ENCODE data around the gene REEP1. TPM values are rescaled to one million over a fixed set of nuclear protein-coding genes. Genes with fewer than 3 reads are reported as not detected.
"Not testable (repeated sequence)": the region's sequence is repeated elsewhere in the genome, so short reads cannot be mapped to it uniquely, and the experiment has no call there.

Gene REEP1
- total RNA-seq, 1 experiment from 2014 or later: 4.1 TPM

DNA sequence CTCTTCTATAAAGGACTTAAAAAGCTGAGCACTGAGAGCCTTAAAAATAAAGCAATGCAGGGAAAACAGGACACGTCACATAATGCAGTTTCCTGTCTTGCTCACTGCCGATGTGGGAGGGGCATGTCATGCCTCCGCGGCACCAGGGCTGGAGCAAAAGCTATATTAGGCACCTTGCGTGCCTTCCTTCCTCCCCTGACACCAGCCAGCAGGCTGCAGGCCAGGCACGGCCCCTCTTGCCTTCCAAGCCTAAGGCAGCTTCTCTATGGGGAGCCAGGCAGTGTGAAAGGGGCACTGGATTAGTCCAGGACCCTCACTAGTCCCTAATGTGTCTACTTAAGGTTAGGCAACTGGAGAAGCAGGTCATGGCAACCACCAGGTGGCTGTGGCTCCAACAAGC is 111.8 kb downstream of the REEP1 start:
- peak; percentile 13 for DNase-seq (ENCODE audit: low read depth)

DNA sequence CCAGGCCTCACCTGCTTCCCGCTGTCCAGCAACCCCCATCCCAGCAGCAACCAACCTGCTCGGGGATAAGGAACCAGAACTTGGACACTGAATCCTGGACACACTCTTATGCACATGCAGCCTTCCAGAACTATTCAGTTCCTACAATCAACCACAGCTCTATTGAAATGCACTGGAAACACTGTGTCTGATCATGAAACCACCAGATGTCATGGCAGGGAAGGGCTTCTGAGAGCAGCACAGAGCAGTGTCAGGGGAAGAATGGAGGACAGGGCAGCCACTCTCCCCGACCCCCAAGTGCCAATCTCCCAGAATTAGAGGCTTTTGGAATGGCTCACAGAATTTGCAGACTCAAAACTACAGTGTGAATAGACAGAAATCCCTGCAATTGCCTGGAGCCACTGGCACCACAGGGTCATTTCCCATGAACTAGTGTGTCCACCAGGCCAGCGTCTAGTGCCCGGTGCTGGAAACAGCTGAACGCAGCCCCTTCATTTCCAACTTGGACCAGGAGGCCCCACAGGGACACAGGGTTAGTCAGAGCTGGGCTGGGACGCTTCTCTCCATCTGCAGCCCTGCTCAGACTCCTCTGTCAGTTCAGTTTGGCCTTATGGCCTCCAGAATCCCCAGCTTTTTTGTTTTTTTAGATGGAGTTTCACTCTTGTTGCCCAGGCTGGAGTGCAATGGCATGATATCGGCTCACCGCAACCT is 112.6 kb downstream of the REEP1 start:
- no peak for DNase-seq (ENCODE audit: low read depth)

DNA sequence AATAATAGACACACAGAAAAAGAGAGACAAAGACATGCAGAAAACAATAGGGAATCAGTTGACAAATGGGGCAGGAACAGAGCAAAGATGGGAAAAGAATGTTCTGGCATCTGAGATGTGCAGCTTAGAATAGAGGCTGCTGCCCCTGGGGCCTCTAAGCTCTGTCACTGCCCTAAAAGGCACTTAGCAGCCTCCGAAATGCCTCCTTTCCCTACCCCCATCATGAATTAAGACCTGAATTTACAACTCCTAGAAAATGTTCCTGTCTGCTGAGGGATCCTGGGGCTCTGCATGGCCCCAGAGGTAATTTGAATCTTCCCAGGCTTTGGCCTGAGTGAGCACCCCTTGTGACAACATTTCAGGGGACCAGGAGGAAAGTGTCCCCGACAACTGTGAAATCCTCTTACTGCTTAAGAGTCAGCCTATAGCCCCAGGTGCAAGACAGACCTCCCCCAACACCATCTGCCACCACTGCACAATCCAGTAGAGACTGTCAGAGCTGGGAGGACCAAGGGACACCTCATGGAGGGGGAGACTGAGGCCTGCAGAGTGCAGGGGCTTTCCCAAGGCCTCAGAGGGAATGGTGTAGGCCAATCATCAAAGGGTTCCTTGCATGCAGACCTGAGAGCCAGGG is 113.4 kb downstream of the REEP1 start:
- DNase-seq (ENCODE audit: low read depth): no peak

DNA sequence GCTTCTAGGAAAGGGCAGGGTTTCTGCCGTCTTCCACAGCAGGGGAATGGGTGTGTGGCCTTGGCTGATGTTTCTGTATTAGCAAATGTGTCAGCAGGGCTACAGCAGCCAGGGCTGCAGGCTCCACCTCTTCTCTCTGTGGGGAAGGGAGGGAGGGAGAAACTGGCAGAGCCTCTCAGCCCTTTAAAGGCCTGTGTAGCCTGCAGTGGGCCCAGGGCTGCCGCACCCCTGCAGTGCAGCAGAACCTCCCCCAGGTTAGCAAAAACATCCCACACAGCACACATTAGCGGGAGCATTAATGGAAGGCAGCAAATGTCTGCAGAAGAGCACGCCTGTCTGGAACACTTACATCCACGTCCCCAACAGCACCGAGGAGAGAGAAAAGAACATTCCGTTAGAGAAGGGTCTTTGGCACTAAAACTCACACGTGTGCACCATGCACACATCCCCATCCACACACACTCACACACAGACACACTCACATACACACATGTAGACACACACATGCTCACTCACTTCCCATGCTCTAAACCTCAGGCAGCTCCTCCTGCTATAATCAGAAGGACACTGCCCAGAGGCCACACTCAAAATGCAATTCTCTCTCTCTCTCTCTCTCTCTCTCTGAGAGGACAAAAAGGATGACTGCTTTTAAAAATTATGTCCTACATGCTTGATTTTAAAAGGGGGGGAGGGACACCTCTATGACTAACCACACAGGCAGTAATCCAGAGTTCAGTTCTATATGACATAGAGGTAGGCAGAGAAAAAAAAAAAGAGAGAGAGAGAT is 114.1 kb downstream of the REEP1 start:
- DNase-seq (ENCODE audit: low read depth): no peak

DNA sequence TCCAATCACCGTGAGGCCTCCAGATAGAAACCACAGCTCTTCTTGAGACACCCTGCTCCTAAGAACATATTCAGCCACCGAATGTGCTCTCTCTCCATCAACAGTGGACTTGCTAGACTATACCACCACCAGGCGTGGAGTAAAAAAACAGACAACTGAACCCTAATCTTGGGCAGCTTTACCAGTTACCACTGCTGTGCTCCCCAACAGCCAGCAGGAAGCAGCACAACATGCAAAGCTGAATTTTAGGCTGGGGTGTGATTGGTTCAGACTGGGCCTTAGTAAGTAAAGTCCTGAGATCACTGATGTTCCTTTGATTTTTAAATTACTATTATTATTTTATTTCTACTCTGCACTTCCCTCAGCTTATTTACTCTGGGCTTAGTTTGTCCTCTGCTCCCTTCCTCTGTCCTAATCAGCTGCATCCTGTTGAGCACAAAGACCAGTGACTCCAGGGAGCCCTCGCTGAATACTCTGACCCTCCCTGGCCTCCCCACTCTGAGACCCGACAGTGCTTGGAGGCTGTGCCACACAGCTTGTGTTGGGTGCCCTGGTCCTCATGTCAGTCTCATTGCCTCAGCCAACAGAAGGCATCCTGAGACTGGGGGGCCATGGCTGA is 116.3 kb downstream of the REEP1 start:
- DNase-seq (ENCODE audit: low read depth): peak; percentile 59

DNA sequence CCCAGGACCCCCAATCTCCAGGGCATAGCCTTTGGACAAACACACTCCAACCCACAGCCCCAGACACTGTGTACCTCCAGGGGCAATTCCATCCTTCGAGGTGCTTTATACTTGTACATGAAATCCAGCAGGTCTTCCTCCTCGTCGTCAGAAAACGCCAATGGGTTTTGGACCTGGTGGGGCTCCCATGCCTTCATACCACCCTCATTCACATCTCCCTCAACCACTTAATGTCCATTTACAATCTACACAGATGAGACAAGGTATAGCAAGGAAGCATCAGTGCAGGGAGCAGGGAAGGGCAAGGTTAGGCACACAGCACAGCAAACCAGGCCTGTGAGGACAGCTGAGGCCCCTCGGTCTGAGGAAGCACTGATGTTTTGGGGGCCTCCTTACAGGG is 117.5 kb downstream of the REEP1 start:
- no peak for DNase-seq (ENCODE audit: low read depth)

DNA sequence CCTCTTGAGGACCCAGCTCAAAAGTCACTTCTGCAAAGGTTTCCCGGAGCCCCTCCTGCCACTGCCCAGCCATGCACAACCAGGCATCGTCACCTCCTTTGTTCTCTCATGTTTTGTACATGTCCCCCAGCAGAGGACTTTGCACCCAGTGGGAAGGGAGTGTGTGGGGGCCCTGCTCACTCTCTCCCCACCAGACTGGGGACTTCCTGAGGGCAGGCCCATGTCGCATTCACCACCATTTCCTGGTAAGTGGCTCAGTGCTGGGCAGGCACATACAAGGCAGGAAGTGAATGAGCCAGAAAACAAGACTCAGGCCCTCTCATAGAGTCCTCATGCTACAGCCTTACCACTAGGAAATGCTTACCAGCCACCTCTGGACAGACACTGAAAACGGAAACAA is 119.3 kb downstream of the REEP1 start:
- no peak for DNase-seq (ENCODE audit: low read depth)

DNA sequence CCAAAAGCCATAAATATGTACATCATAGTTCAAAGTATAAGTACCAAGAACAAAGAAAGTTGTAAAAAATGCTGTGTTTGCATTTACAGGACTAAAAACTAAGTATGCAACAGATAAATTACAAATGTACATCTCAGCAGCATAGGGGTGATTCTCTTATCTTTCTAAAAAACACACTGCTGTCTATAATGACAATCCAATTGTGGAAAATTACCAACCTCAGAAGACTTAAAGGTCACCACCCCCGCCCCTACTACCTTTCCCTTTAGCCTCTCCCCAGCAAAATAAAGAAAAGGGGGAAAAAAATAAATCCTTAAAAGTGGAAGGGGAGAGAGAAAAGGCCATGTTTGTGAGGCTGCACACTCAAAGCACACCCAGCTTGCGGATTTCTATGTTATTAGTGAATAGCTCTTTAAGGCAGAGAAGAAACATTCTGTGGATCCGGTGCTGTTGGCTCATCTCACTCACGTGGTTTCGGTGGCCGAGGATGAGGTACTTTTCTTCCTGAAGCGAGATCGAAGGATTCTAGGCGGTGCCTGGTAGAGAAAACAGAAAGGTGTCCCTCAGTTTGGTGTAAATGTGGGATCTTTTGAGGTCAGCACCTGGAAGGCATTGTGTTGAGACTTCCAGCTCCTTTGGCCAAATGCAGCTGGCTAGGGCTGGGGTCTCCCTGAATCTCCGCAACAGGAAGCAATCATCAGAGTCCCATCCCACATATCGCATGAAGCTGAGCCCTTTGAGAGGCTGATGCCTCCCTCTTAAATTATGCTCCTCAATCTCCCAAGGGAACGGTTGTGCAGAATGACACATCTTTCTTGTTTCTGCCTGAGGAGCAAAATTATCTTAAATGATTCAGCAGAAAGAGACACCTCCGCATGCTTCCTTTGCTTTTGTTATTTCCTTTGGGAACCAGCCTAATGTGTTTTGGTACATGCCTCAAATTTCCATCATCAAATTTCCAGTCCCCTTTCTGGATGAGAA is 120.6 kb downstream of the REEP1 start:
- DNase-seq (ENCODE audit: low read depth): peak; percentile 55

DNA sequence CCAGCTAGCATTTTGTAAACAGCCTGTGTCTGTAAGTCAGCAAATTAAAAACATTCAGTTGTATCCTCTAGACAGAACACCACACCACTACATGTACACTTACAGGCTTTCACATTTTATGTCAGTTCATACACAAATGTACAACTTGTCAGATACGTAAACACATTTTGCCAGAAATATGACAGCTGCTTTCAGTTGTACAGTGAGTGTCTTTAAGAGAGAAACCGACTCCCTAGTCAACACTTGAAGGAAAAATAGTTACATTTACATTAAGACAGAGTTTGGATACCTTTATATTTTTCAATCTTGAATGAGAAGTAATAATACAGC is 123.0 kb downstream of the REEP1 start:
- no peak for DNase-seq (ENCODE audit: low read depth)

DNA sequence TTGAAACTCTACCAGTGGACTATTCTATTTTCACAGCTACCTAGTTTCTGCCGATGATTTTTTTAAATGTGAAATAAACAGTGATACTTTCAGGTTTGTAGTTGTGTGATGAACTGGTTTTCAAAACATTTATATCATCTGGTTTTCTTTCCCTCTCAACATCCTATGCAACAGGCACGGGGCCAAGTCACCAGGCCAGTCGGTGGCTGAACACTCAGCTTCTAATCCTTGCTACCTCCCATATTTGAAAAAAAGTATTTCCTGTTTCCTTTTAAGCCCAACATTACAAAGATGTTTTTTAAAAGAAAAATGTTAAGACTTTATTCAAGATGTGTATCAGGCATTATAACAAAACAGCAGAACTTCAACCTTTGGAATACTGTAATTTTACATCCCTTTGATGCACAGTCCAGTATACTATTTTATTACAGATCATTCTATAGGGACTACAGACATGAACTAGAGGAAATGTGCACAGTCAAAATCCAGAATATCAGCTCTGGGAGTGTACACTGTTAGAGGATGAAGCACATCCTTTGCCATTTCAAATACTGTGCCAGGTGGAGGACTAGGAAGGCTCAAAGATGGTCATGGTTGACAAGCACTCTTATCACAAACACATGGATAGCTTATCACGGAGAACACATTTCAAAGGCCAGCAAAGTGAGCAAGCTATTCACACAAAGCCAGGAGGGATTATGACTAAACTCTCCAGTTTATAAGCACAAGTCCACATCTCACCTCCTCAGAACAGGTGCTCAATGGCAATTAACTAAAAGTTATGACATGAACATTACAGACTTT is 123.5 kb downstream of the REEP1 start:
- no peak for DNase-seq (ENCODE audit: low read depth)

DNA sequence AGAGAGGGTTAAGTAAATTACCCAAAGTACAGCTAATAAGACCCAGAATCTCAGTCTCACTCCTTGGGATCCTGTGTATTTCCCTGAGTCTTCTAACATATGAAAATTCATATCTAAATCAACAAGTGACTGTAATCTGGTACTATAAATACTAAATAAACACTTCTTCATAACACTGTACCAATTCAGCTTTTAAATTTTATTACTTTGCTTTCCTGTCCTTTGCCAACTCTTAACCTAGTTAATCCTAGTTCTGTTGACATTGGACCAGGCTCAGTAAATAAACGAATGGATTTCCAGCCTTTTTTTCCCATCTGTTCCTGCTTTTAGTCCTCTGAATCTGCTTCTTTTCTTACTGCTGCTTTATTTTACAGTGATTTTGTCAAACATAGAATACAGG is 124.4 kb downstream of the REEP1 start:
- DNase-seq (ENCODE audit: low read depth): no peak

DNA sequence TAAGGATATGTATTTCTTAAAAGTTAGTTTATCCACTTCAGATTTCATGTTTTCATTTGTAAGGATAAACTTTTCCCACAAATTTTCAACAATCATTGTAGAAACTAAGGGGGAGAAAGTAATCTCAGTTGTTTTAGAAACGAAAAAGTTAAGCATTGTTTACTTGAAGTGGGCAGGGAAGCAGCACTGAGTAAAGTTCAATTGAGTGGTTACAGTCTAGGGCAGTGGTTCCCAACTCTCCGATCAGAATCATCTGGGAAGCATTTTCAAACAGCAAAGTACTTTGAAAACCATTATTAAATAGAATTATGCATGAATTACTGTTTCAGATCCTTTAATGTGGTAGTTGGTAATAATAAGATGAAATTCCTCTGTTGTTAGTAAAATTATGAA is 125.6 kb downstream of the REEP1 start:
- no peak for DNase-seq (ENCODE audit: low read depth)

DNA sequence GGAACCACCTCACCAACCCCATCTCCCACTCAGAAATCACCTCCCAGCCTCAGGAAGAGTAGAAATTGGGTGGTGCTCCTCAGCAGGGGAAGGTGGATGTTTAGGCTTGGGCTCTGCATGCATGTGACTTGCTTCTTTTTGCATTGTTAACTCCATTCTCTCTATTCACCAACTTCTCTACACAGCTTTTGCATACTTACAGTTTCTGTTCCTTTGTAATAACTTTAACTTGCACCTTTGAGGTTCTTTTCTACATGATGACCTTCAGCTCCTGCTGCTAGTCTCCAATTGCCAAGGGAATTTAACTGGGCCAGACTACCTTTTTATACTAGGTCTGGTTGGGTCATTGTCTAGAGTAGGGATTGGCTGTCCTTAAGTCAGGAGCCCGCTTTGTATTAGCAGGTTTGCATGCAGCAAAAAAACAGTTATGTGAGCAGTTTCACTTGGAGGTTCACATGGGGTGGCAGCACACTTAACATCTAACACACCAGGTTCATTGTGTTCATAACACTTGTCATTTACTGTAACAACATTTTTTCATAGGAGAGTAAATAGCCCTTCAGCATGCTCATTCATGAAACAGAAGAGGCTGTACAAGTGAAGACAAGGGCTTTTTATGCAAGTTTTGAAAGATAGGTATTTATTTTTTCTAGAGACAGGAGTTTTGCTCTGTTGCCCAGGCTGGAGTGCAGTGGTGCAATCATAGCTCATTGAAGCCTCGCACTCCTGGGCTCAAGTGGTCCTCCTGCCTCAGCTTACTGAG is 126.2 kb downstream of the REEP1 start:
- no peak for DNase-seq (ENCODE audit: low read depth)

DNA sequence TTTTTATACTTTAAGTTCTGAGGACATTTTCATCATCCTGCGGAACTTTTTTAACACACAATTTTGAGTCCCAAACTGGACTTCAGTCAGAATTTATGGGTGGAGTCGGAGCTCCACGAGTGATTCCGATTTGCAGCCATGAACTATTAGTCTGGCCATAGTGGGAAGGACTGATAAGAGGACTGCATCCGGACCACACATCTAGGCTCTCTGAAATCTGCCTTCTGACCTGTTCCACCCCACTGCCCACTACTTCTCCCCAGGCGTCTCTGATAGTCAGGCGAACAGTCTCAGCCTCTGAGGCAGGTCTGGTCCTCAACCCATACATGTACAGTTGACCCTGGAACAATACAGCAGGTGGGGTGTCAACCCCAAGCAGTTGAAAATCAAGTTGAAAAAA is 133.0 kb downstream of the REEP1 start:
- DNase-seq (ENCODE audit: low read depth): no peak

DNA sequence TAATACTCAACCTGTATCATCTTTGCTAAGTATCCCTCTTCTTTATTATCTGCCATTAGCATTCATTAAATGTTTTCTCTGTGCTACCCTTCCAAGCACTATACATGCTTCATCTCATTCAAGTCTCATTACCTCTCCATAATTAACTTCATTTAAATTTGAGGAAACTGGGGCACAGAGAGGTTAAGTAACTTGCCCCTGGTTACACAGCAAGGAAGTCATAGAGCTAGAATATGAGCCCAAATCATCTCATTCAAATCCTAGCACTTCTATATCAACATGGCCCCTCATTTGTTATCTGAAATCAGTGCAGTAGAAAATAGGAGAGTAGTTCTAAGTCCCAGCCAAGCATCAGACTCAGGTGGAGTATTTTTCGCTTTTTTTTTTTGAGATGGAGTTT is 133.8 kb downstream of the REEP1 start:
- DNase-seq (ENCODE audit: low read depth): no peak

DNA sequence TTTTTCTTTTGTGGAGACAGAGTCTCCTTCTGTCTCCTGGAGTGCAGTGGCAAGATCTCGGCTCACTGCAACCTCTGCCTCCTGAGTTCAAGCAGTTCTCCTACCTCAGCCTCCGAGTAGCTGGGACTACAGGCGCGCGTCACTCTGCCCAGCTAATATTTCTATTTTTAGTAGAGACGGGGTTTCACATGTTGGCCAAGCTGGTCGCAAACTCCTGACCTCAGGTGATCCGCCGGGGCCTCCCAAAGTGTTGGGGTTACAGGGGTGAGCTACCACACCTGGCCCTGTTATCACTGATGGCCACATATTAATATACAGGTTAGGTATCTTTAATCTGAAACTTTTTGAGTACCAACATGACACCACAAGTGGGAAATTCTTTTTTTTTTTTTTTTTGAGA is 134.7 kb downstream of the REEP1 start:
- DNase-seq (ENCODE audit: low read depth): no peak

DNA sequence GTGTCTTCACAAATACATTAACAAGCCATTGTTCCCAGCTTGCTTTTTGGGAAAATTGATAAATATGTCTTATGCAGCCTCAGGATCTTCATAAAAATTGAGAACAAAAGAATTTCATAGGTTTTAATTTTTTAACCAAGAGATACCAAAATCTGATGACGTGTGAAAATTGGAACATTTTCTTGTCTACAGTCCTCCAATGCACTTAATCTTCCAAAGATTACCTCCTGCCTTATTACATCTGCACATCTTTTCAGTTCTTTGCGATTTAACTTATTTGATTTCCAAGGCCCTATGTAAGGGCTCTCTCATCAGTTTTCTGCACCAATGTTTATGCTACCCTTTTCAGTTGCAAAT is 135.1 kb downstream of the REEP1 start:
- DNase-seq (ENCODE audit: low read depth): no peak

DNA sequence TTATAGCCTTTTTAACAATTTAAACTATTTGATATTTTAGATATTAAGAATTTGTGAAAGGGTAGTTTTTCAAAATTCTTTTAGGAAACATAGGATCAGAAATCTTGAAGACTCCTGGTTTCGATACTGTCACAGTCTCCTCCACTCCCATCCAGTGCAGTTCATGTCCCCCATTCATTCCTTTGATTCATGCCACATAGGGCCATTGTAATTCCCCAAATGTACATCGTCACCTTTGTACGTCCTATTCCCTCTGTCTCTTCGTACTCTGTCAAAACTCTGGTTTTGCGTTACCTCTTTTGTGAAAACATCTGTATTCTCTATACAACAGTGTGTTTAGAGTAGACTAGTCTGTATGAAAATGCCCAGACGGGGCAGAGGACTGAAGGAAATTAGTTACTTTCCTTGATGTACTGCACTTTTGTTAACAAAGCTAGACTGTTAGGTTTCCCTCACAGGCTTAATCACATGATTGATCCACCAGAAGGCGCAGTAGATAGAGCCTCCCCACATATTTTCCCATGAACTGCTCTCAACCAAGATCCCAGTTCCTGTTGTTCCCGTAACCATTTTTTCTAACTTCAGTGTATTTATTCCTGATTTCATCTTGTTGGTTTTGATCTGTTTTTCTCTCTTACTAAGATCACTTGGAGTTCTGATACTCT is 135.6 kb downstream of the REEP1 start:
- DNase-seq (ENCODE audit: low read depth): no peak

DNA sequence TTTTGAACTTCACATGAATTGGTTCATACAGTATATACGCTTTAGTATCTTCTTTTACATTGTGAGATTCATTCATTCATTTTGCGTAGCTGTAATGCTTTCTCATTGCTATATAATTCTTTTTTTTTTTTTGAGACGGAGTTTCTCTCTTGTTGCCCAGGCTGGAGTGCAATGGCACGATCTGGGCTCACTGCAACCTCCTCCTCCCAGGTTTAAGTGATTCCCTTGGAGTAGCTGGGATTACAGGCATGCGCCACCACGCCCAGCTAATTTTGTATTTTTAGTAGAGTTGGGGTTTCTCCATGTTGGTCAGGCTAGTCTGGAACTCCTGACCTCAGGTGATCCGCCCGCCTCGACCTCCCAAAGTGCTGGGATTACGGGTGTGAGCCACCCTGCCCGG is 136.9 kb downstream of the REEP1 start:
- not testable (repeated sequence) for DNase-seq (ENCODE audit: low read depth)

DNA sequence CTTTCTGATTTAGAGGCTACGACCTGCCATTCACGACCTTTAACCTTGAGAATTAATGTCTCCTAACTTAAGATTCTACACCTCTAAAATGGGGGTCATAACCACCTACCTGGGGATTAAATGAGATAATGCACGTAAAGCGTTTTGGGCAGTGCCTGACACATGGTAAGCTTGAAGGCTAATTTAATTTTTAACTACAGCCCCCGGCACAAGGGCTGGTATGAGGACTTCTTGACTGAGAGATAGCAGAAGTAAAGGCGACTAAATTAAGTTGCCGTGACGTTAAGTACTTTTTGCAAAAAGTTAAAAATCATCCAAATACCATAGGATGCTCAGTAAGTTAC is 137.6 kb downstream of the REEP1 start:
- DNase-seq (ENCODE audit: low read depth): no peak

All from Daoy (cell line).